ENCODE results near the gene GALNT3.

The GALNT3 gene

DNA sequence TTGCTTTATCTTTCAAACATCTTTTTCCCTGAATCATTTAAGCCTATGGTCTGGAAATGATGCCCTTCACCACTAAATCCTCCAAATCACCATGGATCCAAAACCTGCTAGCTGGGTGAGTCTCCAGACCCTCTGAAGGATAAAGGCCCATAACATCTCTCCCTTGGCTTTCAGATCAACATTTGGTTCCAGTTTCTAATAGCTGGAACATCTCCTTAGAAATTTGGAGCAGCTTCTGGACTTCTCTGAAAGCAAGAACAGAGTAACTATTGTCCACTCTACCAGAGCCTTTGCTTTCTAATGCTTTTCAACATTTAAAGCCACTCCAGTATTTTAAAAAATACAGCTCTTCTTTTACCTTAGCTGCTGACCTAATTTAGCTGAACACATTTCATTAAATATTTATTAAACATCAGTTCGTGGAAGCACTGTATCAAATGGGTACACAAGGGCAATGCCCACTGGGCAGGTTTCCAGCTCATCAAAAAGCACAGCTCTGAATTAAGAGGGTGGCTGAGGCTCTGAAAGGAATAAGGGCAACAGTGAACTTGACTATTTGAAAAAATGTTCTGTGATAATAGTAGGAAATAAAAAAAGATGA is 75.3 kb downstream of the GALNT3 start:
- no peak for DNase-seq

DNA sequence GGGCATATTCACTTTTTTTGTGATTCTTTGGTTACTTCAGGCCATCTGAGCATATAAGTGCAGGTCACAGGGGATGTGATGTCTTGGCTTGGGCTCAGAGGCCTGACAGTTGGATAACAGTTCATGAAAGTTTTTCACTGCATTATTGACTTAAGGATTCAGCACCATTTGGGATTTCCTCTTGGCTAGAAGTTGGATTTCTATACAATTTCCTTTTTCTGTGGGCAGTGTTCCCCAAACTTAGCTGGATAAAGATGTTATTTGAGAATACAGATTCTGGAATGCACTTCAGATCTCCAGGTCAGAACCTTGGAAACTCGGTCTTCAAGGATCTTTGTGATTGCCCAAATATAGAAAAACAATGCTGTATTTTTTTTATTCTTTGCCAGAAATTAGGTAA is 78.0 kb downstream of the GALNT3 start:
- DNase-seq, result no peak

DNA sequence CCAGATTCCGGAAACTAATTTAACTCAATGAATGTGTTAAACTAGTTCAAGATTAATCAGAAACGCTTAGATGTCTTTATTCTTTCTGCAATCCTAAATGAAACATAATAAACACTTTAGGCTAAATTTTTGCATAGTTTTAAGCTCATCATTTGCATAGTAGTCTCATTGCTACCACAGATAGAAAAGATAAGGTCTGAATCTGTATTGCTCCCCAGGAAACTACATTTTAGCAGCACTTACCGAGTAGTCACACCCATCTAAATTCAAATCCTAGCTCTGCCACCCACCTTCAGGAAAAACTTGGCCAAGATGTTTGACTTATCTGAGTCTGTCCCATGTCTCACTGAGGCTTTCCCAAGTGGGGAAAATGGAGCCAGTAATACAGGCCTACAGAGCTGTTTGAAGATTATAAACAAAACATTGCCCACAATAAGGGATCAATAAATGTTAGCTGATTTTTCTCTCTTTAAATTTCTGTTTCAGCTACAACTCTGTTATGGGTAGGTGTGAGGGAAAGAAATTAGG is 87.0 kb downstream of the GALNT3 start:
- DNase-seq, result no peak

DNA sequence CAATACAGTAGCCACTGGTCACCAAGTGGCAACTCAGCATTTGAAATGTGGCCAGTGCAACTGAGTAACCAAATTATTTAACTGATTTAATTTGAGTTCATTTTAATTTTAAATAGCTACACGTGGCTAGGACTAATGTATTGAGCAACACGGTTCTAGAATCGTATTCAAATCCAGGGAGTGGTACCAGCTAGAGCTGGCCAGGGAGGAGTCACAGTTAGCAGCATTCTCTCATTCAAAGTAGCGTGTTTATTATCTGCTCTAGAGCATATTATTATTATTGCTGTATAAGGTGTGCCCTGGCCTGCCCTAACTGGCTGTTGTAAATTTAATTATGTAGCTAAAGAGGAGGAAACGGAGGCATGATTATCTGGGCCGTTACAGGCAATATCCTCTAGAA is 92.9 kb downstream of the GALNT3 start:
- DNase-seq, result no peak

DNA sequence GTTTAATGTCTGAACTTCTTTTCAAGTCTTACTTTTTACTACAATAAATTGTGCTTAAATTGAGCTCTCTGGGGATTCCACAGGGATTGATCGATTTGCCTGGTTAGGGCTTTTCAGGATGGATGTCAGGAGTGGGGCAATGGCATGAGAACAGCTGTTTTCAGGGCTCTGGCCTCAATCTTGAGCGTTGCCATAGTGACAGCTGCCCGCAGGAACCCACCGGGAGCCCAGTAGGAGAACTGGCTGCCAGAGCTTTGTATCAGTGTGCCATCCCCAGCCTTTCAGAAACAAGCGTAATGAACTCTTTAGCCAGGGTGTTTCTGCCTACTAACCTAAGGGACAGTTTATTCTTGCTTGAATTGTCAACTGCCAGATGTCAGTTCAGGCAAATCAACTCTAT is 93.5 kb downstream of the GALNT3 start:
- no peak for DNase-seq

DNA sequence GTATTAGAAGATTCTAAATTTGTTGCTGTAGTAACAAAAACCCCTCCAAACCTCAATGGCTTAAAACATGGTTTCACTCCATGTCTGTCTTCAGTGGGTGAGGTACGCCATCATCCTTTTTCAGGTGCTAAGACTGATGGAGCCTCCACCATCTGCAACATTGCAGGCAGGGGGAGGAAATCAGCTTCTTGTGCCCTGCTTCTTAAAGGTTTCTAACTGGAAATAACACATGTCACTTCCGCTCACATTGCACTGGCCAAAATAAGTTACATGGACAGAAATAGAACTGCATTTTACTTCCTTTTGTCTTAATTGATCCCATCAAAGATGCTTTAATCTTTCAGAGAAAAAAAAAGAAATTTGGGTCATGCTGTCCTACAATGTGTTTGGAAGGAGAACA is 94.1 kb downstream of the GALNT3 start:
- no peak for DNase-seq

DNA sequence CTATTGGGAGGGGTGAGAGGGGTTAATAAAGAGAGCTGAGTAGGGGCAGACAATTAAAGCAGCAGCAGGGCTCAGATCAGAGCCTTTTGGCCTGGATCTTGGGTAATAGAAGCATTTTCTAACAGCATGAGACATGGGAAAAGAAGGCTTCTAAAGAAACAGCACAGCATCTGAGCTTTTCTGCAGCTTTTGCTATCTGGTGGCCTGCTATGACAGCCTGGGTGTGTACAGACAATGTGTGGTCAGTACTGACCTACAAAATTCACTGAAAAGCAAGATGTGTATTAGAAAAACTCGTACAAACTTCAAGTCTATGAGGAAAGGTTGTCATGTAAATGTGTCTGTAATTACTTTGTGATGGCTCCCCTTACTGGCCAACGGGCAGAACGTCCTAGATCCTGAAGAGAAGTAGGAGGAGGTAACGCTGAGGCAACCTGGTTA is 95.6 kb downstream of the GALNT3 start:
- peak; percentile 60 for DNase-seq

DNA sequence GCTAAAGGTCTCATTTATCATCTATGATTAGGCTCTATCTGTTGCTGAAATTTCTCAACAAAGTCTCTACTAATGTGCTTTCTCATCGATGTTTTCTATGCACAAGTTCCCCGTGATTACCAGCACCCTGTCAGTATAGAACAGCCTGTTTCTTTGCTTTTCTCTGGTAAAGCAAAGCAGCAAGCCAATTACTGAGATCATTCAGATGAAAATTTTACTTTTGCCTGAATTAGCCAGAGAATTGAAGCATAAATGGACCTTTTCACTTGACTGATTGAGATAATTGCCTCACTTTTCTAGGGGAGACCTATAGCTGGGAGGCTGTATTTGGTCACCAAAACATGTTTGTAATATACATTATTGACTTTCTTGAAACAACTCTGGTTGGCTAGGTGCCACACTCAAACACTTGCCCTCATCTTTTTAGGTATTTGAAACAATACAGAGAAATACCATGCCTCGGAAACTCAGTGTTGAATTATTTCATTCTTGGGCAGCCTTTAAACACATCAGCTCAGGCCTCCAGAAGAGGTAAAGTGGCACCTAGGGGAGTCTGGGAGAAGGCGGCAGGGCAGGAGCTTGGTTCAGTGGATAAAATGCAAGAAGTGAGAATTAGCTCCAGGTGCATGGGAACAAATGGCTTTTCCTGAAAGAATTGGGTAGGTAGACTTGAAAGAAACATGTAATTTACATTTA is 96.2 kb downstream of the GALNT3 start:
- no peak for DNase-seq
